Stimulated activated CD8-positive, alpha-beta memory T cell treated with anti-CD3 and anti-CD28 coated beads, Interleukin-7, amount 100 ng/mL, for 24 hours (primary cell): ENCODE measurements around the gene ARHGEF17.
"Not testable (repeated sequence)": the region's sequence is repeated elsewhere in the genome, so short reads cannot be mapped to it uniquely, and the experiment has no call there.

Experiments
- DNase-seq: peaks from one replicate; pipeline ENCODE4 v3.0.0-alpha.2; 2020; ENCODE audit warnings: low read depth

Gene ARHGEF17

GRCh38 chr11:73273222-73273895, 34.7 kb upstream of the ARHGEF17 start:
- no peak for DNase-seq

- DNase-seq, result not testable (repeated sequence)
These were observed 33.9 kb upstream of the ARHGEF17 start for GRCh38 chr11:73274191-73274590.

DNA sequence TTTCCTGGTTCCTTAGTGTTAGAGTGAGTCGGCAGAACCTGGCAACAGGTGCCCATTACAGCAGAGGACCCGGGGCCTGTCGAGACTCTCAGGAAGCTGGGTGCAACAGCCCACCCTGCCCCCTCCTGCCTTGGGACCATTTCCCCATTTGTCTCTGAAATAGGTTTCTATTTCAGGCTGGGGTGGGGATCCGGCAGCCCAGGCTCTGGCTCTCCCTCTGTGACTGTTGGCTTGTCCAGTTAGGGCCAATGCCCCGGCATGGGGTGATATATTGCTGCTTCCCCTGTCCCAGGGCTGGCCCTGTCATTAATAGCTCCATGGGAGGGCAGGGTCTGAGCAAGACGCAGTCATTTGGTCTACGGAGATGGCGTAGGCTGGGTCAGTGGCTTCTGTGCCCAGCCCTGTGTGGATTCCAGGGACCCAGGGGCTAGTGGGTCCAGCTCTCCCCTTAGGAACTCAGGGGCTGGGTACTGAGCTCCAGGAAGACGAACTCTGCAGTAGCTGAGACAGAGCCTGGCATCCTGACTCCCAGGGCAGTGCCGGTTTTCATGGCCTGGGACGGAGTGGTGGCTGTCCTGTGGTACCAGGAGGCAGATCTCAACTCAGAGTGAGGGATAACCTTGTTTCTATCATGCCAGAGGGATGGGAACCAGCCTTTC, 33.2 kb upstream of the ARHGEF17 start:
- no peak for DNase-seq

DNA sequence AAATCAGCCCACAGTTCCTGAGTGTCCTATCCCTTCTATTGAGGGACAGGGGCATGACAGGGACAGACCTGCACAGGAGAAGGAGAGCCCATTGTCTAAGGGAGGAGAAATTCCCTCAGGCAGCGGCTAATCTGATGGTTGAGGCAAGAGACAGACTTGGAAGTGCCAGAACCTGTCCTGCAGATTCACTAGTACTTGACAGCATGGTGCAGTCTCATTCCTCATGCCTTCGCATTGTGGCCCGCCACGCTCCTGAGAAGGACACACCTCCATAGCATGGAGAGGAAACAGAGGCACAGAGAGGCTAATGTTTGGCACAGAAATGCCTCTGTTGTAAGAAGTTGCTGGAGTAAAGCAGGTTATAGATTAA, 32.7 kb upstream of the ARHGEF17 start:
- no peak for DNase-seq

GRCh38 chr11:73277467-73277866, 30.6 kb upstream of the ARHGEF17 start:
- DNase-seq, result no peak

GRCh38 chr11:73280626-73281025, 27.4 kb upstream of the ARHGEF17 start:
- no peak for DNase-seq

DNA sequence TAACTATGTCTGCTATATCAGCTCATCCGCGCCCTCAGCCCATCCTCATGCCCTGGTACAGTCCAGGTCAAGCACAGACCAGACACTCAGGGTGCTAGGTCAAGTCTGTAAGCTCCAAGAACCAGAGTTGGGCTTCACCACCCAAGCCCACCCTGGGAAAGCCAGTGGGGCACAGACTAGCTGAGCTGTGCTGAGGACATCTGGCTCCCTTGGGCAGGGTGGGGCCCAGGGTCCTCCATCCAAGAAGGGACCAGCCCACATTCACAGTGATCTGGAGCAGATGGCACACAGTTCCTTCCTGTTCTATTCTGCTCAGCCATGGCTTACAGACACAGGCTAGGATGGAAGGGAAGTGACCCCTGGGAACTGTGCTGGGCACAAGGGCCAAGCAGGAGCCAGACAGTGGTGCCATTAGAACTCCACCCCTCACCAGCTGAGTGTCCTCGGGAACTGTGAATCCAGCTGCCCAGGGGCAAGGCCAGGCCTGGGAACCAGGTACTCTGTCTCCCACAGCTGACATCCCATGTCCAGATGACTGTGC, 26.8 kb upstream of the ARHGEF17 start:
- no peak for DNase-seq

DNA sequence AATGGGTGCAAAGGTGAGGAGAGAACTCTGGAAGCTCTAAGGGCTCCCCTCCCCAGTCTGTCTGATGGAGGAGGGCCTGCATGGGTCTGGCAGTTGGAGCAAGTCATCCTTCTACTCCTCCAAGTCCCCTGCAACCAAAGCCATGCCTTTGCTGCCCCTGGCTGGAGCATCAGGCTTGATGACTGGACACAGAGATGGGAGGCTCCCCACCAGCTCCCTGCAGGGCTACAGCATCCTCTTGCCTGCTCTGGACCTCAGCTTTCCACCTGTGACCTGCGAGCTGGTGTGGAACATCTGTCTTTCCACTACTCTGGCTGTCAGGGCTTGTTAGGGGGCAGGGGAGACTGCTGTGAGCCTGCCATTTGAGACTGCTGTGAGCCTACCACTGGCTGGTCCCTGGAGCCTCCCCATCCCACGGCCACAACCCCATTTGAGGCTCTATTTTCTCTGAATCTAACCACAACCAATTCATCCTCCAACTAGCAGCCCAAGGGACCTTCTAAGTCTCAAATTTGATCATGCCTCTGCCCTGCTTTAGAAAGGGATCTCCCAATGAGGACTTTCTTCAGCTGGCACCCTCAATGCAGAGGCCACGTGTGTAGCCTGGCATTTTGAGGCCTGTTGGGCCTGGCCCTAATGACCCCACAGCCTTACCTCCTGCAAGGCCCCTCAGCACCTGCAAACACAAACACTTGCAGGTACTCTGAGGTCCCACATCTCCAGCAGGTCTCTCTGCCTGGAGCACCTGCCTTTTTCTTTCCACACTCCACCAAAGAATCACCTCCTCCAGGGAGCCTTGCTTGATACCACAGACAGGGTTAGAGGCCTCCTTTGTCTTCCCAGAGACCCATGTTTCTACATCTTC, 26.0 kb upstream of the ARHGEF17 start:
- no peak for DNase-seq

- DNase-seq, result no peak
These were observed 24.6 kb upstream of the ARHGEF17 start for GRCh38 chr11:73283276-73284000.

DNA sequence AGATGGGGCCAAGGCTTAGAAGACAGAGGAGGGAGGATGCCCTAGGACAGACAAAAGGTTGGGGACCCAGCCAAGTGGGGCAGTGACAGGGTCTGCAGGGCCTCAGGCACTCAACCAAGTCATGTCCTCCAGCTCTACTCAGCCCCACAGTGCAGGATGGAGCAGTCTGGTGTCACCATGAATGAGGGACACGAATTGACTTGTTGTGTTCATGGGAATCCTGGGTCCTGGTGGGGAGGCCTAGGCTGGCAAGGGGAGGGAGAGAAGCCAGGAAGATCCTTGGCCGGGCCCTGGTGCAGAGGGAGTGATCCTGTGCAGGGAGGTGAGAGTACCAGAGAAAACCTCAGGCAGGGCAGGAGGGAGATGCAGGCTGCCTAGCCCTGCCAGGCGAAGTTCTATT, 24.0 kb upstream of the ARHGEF17 start:
- no peak for DNase-seq

DNA sequence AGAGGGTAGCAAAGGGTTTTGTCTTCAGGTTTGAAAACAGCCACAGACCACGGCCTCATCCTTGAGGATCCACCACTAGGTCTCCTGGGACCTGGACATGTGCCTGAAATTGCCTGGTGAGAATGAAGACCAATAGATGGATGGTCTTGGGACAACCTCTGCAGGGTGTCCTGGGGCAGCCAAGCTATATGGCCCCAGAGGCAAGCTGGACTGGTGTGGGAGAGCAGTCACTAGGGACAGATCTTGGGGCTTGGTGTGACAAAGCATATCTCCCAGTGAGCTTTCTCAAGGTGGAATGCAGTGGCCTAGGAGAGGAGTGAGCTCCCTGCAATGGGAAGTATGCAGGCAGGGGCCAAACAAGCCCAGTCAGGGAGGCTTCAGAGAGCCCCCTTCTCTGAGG, 22.4 kb upstream of the ARHGEF17 start:
- no peak for DNase-seq

- no peak for DNase-seq
These were observed 21.8 kb upstream of the ARHGEF17 start for GRCh38 chr11:73286240-73286810.

DNA sequence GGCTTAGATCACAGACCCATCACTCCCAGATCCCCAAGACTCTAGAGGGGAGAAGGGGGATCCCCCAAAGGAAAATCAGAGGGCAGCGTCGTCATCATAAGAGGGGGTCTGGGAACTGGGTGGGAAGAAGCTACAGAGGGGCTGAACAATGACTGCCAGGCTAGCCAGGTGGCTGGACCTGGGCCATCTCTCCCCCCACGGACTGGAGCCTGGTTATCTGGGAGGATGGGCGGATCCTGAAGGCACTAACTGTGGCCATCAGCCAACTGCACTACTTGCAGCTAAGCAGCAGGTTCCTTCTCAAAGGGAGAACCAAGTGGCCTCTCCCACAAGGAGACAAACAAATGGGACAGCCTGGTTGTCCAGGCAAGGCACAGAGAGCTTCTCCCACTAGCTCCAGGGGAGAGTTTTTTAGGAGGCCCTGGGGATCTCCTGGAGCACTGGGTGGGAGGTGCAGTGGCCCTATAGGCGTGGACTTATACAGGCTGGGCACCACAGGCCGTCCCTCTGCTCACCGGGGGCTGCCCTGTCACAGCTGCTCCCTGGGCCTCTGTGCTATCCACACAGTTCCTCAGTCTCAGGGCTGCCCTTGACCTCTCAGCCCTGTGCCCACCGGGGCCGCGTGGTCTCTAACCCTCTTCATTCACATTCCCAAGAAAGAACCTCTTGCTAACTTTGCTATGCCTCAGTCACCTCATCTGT, 20.5 kb upstream of the ARHGEF17 start:
- DNase-seq, result no peak

GRCh38 chr11:73288192-73288872, 19.7 kb upstream of the ARHGEF17 start:
- DNase-seq, result no peak

DNA sequence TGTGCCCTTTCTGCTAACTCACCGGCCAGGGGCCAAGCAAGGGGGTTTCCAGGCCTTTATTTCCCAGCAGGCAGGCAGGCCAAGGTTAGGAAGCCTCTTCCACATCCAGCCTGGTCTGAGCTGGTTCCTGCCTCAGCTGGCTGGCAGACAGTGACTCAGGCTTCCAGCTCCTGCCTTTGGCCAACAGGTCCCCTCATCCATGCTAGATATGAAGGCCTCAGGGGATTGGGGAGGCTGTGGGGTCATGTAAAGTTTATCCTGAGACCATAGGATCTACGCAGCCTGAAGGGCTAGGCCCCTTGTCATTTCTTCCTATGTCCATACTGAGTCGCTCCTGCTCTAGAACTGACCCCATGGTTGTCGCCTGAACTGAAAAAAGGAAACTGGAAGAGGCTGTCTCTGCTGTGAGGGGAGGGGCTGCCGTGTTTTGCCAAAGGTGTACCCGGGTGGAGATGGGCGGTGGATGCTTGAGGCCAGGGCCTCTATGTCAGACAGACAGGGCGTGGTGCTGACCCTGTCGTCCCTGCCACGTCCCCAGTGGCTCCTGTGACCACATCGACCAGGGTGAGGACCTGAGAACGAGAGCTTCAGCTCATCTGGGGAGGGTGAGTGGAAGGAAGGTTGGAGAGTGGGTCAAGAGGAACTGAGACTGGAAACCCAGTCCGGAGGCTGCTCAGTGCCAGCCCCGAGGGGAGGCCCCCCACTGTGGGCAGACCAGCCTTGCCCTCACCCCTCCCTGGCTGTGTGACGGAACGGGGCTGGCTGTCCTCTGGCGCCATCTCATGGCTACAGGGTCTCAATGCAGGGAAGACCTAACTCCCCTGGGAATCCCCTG, 19.0 kb upstream of the ARHGEF17 start:
- no peak for DNase-seq

DNA sequence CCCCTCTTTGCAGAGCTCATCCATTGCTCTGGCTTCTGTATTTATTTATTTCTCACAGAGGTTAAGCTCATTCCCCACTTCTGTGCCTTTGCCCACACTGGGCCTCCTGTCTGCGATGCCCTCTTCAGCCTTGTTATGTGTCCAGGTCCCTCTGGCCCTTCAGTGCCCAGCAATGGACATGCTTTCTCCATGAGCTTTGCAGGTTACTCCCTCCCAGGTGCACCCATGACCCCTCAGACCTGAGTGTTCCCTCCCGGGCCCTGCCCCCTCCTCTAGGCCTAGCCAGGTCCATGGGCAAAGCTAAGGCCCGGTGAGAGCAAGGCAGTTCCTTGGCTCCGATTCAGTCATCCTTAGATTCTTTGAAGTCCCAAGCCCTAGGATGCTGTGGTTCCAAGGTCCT, 17.5 kb upstream of the ARHGEF17 start:
- DNase-seq, result no peak

DNA sequence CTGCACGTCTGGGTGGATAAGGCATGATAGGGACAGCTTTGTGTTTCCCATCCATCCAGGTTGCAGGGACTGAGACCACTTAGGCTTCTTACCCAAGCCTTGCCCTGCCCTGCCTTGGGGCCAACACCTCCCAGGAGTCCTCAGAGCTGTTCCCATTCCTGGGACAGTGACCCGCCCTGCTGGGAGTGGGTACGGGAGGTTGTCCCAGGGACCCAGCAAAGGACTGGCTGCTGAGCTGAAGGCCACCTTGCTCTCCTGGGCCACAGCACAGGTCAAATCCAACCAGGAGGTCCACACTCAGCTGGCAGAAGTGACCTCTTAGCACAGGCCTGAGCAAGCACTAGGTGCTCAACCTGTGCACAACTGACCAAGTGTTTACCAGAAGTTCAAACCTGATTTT, 16.9 kb upstream of the ARHGEF17 start:
- no peak for DNase-seq

DNA sequence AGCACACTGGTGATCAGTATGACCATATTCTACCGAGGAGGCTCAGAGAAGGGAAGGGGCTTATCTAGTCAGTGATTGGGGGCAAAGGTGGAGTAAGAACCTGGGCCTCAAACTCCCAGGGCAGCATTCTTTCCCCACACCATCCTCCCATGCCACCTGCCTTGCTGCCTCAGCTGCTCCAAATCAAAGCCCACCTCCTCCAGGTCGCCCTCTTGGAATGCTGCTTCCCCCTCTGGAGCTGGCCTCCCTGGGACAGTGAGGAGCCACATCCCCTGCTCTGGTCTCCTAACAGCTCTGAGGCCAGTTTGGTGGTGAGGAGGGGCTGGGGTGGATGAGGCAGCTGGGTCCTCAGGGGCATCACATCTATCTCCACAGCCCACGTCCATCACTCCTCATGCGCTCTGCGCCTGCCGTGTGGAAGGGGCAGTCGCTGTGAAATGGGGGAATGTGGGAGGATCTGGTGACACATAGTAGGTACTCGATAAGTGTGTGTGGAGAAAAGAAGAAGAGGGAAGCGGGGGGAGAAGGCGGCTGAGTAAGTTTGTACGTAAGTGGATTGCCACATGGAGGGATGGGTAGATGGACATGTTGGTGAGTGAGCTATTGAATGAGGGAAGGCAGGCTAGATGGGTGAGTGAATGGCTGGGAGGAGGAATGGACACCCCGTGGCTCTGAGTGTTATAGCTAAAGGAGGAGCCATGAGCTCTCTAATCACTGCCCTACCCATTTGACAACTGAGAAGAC, 16.1 kb upstream of the ARHGEF17 start:
- no peak for DNase-seq

- no peak for DNase-seq
These were observed 15.6 kb upstream of the ARHGEF17 start for GRCh38 chr11:73292525-73292894.
